ENCODE measurements around the gene ACOT7.

The ACOT7 gene

DNA sequence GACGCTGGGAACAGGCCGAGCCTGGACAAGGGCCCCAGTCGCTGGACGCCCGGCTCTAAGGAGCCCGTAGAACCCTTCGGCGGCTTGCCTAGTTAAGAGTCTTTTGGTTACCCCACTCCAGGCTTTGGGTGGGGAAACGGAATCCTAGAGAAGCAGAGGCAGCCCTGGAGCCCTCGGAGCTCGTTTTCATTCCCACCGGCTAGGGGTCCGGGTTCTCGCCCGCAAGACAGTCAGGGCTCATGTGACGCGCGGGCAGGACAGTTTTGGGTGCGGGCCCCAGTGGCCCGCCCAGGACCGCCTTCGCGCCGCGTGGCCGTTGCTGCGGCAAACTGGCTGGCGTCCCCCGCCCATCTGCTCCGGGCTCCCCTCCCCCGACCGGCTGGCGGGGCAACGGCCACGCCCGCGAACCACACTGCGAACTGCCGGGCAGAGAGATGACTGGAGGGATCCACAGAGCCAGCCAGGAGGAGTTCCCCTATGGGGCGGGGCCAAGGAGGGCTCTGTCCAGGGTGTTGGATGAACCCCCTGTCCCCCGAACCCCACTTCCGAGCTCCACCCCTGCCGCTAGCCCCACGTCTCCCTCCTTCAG is 27.0 kb upstream of the ACOT7 start:
- peak overlapping the region; percentile 43 for H3K4me3 ChIP-seq (ENCODE audit: low read length)
- H3K27ac ChIP-seq (ENCODE audit: low read length), result no peak overlapping the region
- no peak overlapping the region for H3K9ac ChIP-seq (ENCODE audit: low read depth, low read length)
- no peaks in the 10 kb centered on the region for H3K36me3 ChIP-seq (ENCODE audit: insufficient read depth, low read depth, low read length)
- no peaks in the 10 kb centered on the region for H3K9me3 ChIP-seq (ENCODE audit: insufficient read depth, low read depth, low read length)
- H3K4me1 ChIP-seq (ENCODE audit: insufficient read depth, low read length), result no peaks in the 10 kb centered on the region
- peaks cover 100% of the 10 kb centered on the region for H3K27me3 ChIP-seq (ENCODE audit: insufficient read depth, low read length)

DNA sequence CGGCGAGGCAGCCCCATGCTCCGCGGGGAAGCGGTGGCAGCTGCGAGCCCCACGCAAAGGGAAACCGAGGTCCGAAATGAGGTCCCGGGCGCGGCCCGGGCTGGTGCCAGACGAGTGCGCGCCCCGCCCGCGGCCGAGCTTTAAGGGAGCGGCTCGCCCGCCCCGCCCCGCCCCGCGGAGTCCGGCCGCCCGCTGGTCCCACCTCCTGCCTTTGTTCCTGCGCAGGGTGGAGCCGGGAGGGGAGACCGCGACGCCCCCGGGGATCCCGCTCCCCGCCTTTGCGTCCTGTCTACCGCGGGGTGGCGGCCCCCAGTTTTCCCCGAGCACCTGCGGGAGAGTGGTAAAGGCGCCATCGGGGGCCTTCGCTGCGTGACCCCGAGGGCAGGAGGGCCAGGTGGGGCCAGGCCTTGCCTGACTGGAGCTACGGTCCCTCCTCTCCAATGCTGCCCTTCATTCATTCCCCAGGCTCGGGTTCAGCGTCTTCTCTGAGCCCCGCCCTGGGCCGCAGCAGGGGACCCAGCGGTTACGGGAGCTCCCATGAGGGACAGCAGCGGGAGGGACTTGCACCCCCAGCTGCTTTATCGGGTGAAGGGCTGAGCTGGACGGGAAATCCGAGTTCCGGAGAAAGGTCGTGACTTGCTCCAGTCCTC is 26.4 kb upstream of the ACOT7 start, which contains the start of gene HES2:
Gene HES2, minus strand, starts transcription at position 116 of the 650 bp plus-strand sequence. Its CDS starts 99 bp downstream, at position 17.
- Histone ChIP-seq H3K4me3 (ENCODE audit: low read length) (peak within 1 kb of the TSS; percentile 43), H3K9ac (ENCODE audit: low read depth, low read length) (no peak within 1 kb of the TSS), H3K4me1 (ENCODE audit: insufficient read depth, low read length) (no peaks in the 10 kb centered on the region)

DNA sequence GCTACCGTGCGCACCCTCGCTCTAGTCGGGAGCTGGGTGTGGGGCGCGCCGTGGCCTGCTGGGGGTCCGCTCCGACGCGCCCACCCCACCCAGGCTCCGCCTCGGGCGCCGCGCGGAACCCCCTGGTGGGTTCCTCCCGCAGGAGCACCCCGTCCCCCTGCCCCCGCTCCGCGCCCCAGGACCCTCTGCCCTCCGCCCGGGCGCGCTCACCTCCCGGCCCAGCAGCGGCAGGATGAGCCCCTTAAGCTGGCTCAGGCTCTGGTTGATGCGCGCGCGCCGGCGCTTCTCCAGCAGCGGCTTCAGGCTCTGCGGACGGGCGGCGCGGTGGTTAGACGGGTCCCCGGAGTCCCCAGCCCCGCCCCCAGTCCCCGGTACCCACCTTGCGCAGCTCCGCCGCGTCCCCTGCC is 25.8 kb upstream of the ACOT7 start:
- H3K27me3 ChIP-seq (ENCODE audit: insufficient read depth, low read length), result peaks cover 100% of the 10 kb centered on the region
- peak overlapping the region; percentile 30; the same call in 1 of the 2 replicates for H3K4me3 ChIP-seq (ENCODE audit: low read length)
- H3K9ac ChIP-seq (ENCODE audit: low read depth, low read length), result no peak overlapping the region
- H3K36me3 ChIP-seq (ENCODE audit: insufficient read depth, low read depth, low read length), result no peaks in the 10 kb centered on the region
- no peaks in the 10 kb centered on the region for H3K9me3 ChIP-seq (ENCODE audit: insufficient read depth, low read depth, low read length)
- peaks cover 4% of the 10 kb centered on the region; the same call in 1 of the 2 replicates for H3K4me1 ChIP-seq (ENCODE audit: insufficient read depth, low read length)
- no peak overlapping the region for H3K27ac ChIP-seq (ENCODE audit: low read length)

More for the DNA sequence above, 26.4 kb upstream of the ACOT7 start, which contains the start of gene HES2:
- Histone ChIP-seq H3K9me3 (ENCODE audit: insufficient read depth, low read depth, low read length) (no peaks in the 10 kb centered on the region), H3K27ac (ENCODE audit: low read length) (no peak within 1 kb of the TSS), H3K36me3 (ENCODE audit: insufficient read depth, low read depth, low read length) (no peaks in the 10 kb centered on the region), H3K27me3 (ENCODE audit: insufficient read depth, low read length) (peaks cover 100% of the 10 kb centered on the region)

DNA sequence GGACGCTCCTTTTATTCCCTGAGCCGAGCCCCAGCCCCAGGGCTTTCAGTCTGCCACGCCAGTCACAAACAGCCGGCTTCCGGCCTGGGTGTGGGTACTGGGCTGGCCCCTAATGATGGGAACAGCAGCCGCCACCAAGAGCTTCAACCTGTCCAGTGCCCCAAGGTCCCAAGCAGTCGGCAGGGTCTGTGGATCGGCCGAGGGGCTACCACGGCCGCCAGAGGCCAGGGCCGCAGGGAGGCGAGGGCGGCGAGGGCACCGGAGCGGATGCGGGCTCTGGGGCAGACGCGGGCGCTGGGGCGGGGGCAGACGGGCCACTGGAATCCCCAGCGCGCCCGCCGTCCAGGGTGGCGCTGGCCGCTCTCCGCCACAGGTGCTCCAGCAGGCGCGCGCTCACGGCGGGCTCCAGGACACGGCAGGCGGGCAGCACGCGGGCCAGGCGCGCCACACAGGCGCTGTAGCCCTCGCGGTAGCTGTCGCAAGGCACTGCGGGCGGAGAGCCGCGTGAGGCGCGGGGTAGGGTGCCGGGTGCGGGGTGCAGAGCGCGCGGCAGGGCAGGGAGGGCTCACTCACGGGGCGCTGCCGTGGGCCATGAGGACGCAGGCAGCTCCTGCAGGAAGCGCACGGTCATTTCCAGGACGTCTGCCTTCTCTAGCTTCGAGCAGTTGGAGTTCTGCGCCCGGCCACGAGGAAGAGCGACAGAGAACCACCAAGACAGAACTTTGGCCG is 25.3 kb upstream of the ACOT7 start:
- Histone ChIP-seq H3K4me3 (ENCODE audit: low read length) (peak overlapping the region; percentile 30; the same call in 1 of the 2 replicates), H3K36me3 (ENCODE audit: insufficient read depth, low read depth, low read length) (no peaks in the 10 kb centered on the region), H3K4me1 (ENCODE audit: insufficient read depth, low read length) (peaks cover 4% of the 10 kb centered on the region; the same call in 1 of the 2 replicates), H3K27me3 (ENCODE audit: insufficient read depth, low read length) (peaks cover 100% of the 10 kb centered on the region), H3K9ac (ENCODE audit: low read depth, low read length) (no peak overlapping the region), H3K27ac (ENCODE audit: low read length) (no peak overlapping the region), H3K9me3 (ENCODE audit: insufficient read depth, low read depth, low read length) (no peaks in the 10 kb centered on the region)

DNA sequence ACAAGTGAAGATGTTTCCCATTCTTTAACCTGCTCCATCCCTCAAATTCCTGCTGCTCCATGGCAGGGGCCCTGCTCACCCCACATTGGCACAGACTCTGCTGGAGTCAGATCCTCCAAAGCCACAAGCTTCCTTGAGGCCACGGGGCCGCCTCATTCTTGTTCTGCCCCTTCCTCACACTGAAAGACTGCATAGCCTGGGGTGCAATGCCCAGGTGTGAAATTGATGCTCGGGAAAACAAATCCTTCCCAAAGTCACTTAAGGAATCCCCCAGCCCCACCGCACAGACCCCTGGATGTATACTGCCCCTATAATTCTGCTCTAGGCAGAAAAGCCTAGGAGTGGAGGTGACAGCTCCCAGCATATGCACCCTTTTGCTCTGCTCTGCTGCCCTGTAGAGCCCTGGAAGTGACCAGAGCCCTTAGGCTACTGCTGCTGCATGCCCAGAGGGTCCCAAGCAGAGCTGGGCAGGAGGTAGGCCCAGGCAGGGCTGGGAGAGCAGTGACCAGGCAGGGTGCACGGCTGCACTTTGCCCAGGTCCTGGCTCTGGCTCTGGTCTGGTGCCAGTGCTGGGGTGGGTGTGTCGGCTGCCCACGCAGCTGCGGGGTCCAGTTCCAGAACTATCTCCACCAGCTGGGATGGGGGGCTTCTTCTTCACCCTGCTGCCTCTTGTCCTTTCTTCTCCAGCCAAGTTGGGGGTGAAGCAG is 24.5 kb upstream of the ACOT7 start:
- Histone ChIP-seq H3K4me1 (ENCODE audit: insufficient read depth, low read length) (peaks cover 4% of the 10 kb centered on the region; the same call in 1 of the 2 replicates), H3K36me3 (ENCODE audit: insufficient read depth, low read depth, low read length) (no peaks in the 10 kb centered on the region), H3K27ac (ENCODE audit: low read length) (no peak overlapping the region), H3K9me3 (ENCODE audit: insufficient read depth, low read depth, low read length) (no peaks in the 10 kb centered on the region), H3K4me3 (ENCODE audit: low read length) (no peak overlapping the region), H3K9ac (ENCODE audit: low read depth, low read length) (no peak overlapping the region), H3K27me3 (ENCODE audit: insufficient read depth, low read length) (peaks cover 100% of the 10 kb centered on the region)

DNA sequence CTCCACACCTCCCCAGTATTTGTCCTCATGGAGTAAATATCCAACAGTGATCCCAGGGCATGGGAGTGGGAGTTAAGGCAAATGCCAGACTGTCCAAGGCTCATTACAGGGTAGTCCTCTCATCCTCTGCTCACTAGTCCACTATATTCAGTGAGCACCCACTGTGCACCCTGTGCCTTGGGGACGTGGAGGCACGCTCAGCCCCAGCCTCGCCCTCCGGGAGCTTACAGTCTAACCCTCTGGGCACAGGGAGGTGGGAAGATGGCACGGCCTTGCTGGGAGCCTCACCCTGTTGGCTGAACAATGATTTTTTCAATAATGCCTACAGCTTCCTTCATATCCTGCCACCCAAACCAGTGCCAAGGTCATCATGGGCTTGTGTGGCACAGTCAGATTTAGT is 23.3 kb upstream of the ACOT7 start:
- Histone ChIP-seq H3K27me3 (ENCODE audit: insufficient read depth, low read length) (peaks cover 93% of the 10 kb centered on the region), H3K4me1 (ENCODE audit: insufficient read depth, low read length) (peaks cover 4% of the 10 kb centered on the region; the same call in 1 of the 2 replicates), H3K9ac (ENCODE audit: low read depth, low read length) (no peak overlapping the region), H3K9me3 (ENCODE audit: insufficient read depth, low read depth, low read length) (no peaks in the 10 kb centered on the region), H3K36me3 (ENCODE audit: insufficient read depth, low read depth, low read length) (no peaks in the 10 kb centered on the region), H3K4me3 (ENCODE audit: low read length) (no peak overlapping the region), H3K27ac (ENCODE audit: low read length) (no peak overlapping the region)

DNA sequence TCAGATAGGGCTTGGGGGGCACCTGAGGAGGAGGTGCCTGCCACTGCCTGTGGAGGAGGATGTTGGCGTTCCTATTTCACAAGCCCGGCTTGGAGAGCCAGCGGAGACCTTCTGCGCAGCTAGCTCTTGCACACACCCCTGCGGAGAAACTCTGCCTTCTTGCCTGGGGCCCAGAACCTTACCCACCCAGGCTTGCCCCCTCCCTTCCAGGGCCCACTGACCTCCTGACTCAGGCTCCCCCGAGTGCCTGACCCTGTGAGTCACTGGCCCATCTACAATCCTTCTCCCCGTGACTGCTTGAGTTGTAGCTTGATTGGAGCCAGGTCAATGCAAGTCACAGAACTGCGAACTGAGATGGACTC is 22.7 kb upstream of the ACOT7 start:
- peaks cover 4% of the 10 kb centered on the region; the same call in 1 of the 2 replicates for H3K4me1 ChIP-seq (ENCODE audit: insufficient read depth, low read length)
- H3K36me3 ChIP-seq (ENCODE audit: insufficient read depth, low read depth, low read length), result no peaks in the 10 kb centered on the region
- H3K4me3 ChIP-seq (ENCODE audit: low read length), result no peak overlapping the region
- peaks cover 89% of the 10 kb centered on the region for H3K27me3 ChIP-seq (ENCODE audit: insufficient read depth, low read length)
- H3K9me3 ChIP-seq (ENCODE audit: insufficient read depth, low read depth, low read length), result no peaks in the 10 kb centered on the region
- no peak overlapping the region for H3K9ac ChIP-seq (ENCODE audit: low read depth, low read length)
- no peak overlapping the region for H3K27ac ChIP-seq (ENCODE audit: low read length)

DNA sequence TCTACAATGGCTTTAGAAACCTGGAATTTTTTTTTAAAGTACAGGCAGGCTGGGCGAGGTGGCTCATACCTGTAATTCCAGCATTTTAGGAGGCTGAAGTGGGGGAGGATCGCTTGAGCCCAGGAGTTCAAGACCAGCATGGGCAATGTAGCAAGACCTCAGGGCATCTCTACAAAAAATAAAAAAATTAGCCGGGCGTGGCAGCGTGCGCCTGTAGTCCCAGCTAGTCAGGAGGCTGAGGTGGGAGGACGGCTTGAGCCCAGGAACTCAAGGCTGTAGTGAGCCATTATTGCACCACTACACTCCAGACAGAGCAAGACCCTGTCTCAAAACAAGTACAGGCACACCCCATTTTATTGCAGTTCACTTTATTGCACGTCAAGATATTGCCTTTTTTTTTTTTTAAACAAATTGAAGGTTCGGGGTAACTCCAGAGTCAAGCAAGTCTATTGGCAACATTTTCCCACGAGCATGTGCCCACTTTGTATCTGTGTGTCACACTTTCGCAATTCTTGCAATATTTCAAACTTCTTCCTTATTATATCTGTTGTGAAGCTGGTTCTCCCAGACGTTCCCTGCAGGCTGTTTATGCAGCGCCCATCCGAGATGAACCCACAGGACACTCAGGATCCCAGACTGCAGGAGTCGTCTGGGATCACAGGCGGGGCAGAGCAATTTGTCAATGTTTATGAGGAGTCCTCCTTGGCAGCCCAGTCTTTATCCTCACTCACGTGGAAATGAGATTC is 21.5 kb upstream of the ACOT7 start:
- no peak overlapping the region for H3K9ac ChIP-seq (ENCODE audit: low read depth, low read length)

DNA sequence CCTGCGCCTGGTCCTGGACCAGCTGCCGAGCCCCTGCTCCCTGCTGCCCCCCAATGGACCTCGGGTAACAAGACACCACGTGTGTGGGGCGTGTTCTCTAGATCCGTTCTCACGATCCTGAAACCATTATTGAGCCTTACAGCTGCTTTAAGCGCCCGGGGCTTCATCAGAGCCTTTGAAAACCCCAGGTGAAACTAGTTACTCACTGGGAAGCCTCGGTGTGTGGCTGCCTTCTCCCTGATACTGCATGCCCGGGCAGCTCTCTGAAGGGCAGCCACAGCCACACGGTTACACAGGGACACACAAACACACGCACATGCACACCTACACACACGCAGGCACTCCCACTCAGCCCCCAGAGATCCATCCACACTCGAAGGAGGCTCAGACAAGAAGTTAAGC is 20.9 kb upstream of the ACOT7 start:
- H3K36me3 ChIP-seq (ENCODE audit: insufficient read depth, low read depth, low read length), result no peaks in the 10 kb centered on the region
- H3K4me1 ChIP-seq (ENCODE audit: insufficient read depth, low read length), result peaks cover 4% of the 10 kb centered on the region; the same call in 1 of the 2 replicates
- peaks cover 77% of the 10 kb centered on the region for H3K27me3 ChIP-seq (ENCODE audit: insufficient read depth, low read length)
- H3K9ac ChIP-seq (ENCODE audit: low read depth, low read length), result no peak overlapping the region
- no peak overlapping the region for H3K27ac ChIP-seq (ENCODE audit: low read length)
- no peaks in the 10 kb centered on the region for H3K9me3 ChIP-seq (ENCODE audit: insufficient read depth, low read depth, low read length)
- peak overlapping the region; percentile 12; the same call in 1 of the 2 replicates for H3K4me3 ChIP-seq (ENCODE audit: low read length)

More for the DNA sequence above, 21.5 kb upstream of the ACOT7 start:
- H3K4me1 ChIP-seq (ENCODE audit: insufficient read depth, low read length), result peaks cover 4% of the 10 kb centered on the region; the same call in 1 of the 2 replicates
- no peak overlapping the region for H3K27ac ChIP-seq (ENCODE audit: low read length)
- peak overlapping the region; percentile 12; the same call in 1 of the 2 replicates for H3K4me3 ChIP-seq (ENCODE audit: low read length)
- H3K9me3 ChIP-seq (ENCODE audit: insufficient read depth, low read depth, low read length), result no peaks in the 10 kb centered on the region
- H3K36me3 ChIP-seq (ENCODE audit: insufficient read depth, low read depth, low read length), result no peaks in the 10 kb centered on the region
- peaks cover 83% of the 10 kb centered on the region for H3K27me3 ChIP-seq (ENCODE audit: insufficient read depth, low read length)

DNA sequence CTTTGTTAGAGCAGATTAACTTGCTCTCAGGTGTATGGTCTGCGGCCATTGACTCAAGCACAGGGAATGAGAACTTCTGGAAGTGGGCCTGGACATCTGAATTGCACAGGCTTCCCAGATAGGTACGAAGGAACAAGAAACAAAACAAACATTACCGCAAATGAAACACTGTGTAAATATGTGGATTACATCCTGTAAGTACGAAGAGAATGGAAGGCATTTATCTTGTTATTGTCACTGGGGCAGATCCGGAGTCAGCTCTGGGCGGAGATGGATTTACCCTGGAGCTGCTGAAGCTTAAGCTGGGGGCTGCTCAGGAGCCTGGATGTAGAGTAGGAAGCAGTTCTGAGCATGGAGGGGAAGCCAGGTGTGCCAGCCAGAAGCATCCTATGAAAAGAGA is 19.3 kb upstream of the ACOT7 start:
- Histone ChIP-seq H3K27ac (ENCODE audit: low read length) (no peak overlapping the region), H3K4me1 (ENCODE audit: insufficient read depth, low read length) (peaks cover 4% of the 10 kb centered on the region; the same call in 1 of the 2 replicates), H3K27me3 (ENCODE audit: insufficient read depth, low read length) (peaks cover 61% of the 10 kb centered on the region), H3K9me3 (ENCODE audit: insufficient read depth, low read depth, low read length) (no peaks in the 10 kb centered on the region), H3K4me3 (ENCODE audit: low read length) (no peak overlapping the region), H3K9ac (ENCODE audit: low read depth, low read length) (no peak overlapping the region), H3K36me3 (ENCODE audit: insufficient read depth, low read depth, low read length) (no peaks in the 10 kb centered on the region)

Measured in iPS-20b (cell line).